ENCODE results near the gene FAM114A2.
"Not testable (repeated sequence)": the region's sequence is repeated elsewhere in the genome, so short reads cannot be mapped to it uniquely, and the experiment has no call there.

Gene FAM114A2

GRCh38 chr5:154025951-154026350, 12.8 kb downstream of the FAM114A2 start:
- TF ChIP-seq MYC (IDR thresholded peaks at IDR 0.05; ENCODE audit: low read depth, low read length) (no peak), POLR2A (IDR thresholded peaks at IDR 0.05; ENCODE audit: extremely low read depth, insufficient read length) (no peak), MAX (IDR thresholded peaks at IDR 0.05; ENCODE audit: low read depth, low read length) (no peak), CTCF (IDR thresholded peaks at IDR 0.05; ENCODE audit: low read depth, low read length) (no peak)
- H3K4me3 ChIP-seq (ENCODE audit: low read depth, low read length), result no peak overlapping the region
- DNase-seq (ENCODE audit: low read depth), result no peak

GRCh38 chr5:154018919-154019318, 19.8 kb downstream of the FAM114A2 start:
- DNase-seq (ENCODE audit: low read depth); H3K4me3 ChIP-seq (ENCODE audit: low read depth, low read length): not testable (repeated sequence)

GRCh38 chr5:154015071-154015693, 23.5 kb downstream of the FAM114A2 start:
- TF ChIP-seq MAX (IDR thresholded peaks at IDR 0.05; ENCODE audit: low read depth, low read length) (no peak), MYC (IDR thresholded peaks at IDR 0.05; ENCODE audit: low read depth, low read length) (no peak), CTCF (IDR thresholded peaks at IDR 0.05; ENCODE audit: low read depth, low read length) (no peak), POLR2A (IDR thresholded peaks at IDR 0.05; ENCODE audit: extremely low read depth, insufficient read length) (no peak)
- no peak overlapping the region for H3K4me3 ChIP-seq (ENCODE audit: low read depth, low read length)
- DNase-seq (ENCODE audit: low read depth), result no peak

GRCh38 chr5:154010660-154011059, 28.1 kb downstream of the FAM114A2 start:
- DNase-seq (ENCODE audit: low read depth), result no peak
- TF ChIP-seq MAX (IDR thresholded peaks at IDR 0.05; ENCODE audit: low read depth, low read length), result no peak
- no peak for TF ChIP-seq MYC (IDR thresholded peaks at IDR 0.05; ENCODE audit: low read depth, low read length)
- no peak for TF ChIP-seq POLR2A (IDR thresholded peaks at IDR 0.05; ENCODE audit: extremely low read depth, insufficient read length)
- TF ChIP-seq CTCF (IDR thresholded peaks at IDR 0.05; ENCODE audit: low read depth, low read length), result no peak
- H3K4me3 ChIP-seq (ENCODE audit: low read depth, low read length), result no peak overlapping the region

GRCh38 chr5:154005648-154006047, 33.1 kb downstream of the FAM114A2 start:
- H3K4me3 ChIP-seq (ENCODE audit: low read depth, low read length), result no peak overlapping the region
- TF ChIP-seq POLR2A (IDR thresholded peaks at IDR 0.05; ENCODE audit: extremely low read depth, insufficient read length) (no peak), CTCF (IDR thresholded peaks at IDR 0.05; ENCODE audit: low read depth, low read length) (no peak), MYC (IDR thresholded peaks at IDR 0.05; ENCODE audit: low read depth, low read length) (no peak), MAX (IDR thresholded peaks at IDR 0.05; ENCODE audit: low read depth, low read length) (no peak)
- DNase-seq (ENCODE audit: low read depth), result no peak

GRCh38 chr5:154002511-154003020, 36.1 kb downstream of the FAM114A2 start:
- no peak for TF ChIP-seq CTCF (IDR thresholded peaks at IDR 0.05; ENCODE audit: low read depth, low read length)
- no peak for TF ChIP-seq MAX (IDR thresholded peaks at IDR 0.05; ENCODE audit: low read depth, low read length)
- no peak for TF ChIP-seq POLR2A (IDR thresholded peaks at IDR 0.05; ENCODE audit: extremely low read depth, insufficient read length)
- no peak for TF ChIP-seq MYC (IDR thresholded peaks at IDR 0.05; ENCODE audit: low read depth, low read length)
- DNase-seq (ENCODE audit: low read depth), result no peak
- no peak overlapping the region for H3K4me3 ChIP-seq (ENCODE audit: low read depth, low read length)

All from NB4 (cell line).